NCI-H446 (cell line): ENCODE measurements around the gene IL19.
"Not testable (repeated sequence)": the region's sequence is repeated elsewhere in the genome, so short reads cannot be mapped to it uniquely, and the experiment has no call there.

Experiments
- DNase-seq, 2 experiments: peaks; one replicate each; lab custom pipeline; 2025; lab: John Stamatoyannopoulos, UW

The IL19 gene

DNA sequence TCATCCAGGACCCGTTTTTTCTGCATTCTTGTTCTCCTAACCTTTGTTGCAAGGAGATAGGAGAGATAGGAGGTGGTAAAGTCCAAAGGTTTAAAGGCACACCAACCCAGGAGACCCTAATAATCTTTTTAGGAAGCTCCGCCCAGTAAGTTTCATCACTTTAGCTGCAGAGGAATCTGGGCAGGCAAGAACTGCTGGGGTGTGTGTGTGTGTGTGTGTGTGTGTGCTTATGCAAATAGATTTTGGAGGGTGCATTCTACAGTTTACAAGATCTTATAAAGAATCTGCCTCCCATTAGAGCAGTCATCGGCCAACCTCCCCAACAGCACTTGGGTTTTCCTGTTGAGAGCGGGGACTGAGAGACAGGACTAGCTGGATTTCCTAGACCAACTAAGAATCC, 5.7 kb downstream of the IL19 start:
- DNase-seq: no peak

DNA sequence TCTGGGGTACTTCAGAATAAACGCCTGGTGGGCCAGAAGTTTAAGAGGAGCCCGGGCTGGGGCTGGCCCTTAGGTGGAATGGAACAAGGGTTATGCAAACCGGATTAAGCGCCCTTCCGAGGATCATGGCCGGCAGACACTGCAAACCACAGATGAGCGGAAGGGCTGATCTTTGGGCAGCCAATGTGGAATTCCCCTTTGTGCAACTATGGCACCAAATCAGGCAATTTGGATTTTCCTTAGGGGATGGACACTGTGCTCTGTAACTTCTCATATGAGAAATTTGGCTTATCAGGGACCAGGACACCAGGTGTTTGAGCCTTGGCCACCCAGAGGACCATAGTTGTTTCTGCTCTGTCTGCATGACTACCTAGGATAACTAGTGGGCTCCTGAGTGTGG, 7.5 kb downstream of the IL19 start:
- no peak for DNase-seq

DNA sequence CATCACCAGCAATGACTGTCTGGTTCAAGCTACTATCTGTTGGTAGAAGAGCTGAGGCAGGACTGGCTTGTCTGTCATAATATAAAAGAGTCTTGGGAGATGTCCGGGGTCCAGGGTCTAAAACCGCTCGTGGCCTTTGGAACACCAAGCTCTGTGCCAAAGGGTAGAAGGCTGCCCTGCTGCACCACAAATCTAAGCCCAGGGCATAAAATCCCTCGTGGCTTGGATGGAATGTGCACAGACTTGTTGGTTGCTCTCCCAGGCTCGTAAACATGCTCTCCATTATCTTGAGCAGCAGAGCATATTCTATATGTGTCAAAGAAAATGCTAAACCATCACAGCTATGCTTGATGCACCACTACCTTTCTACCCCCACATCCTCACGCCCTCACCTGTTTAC, 8.3 kb downstream of the IL19 start:
- DNase-seq: not testable (repeated sequence)

DNA sequence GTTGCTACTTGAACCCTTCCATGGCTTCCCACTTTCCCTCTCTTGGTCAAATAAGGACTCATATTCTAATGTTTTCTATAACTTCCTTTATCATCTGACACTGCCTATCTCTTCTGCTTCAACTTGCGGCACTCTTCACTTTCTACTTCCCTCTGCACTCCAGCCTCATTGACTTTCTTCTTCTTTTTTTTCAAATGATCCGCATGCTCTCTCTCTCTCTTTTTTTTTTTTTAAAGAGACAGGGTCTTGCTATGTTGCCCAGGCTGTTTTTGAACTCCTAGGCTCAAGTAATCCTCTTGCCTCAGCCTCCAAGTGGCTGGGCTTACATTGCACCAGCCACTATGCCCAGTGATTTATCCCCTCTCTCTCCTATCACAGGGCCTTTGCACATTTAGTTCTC, 9.1 kb downstream of the IL19 start:
- DNase-seq: no peak

DNA sequence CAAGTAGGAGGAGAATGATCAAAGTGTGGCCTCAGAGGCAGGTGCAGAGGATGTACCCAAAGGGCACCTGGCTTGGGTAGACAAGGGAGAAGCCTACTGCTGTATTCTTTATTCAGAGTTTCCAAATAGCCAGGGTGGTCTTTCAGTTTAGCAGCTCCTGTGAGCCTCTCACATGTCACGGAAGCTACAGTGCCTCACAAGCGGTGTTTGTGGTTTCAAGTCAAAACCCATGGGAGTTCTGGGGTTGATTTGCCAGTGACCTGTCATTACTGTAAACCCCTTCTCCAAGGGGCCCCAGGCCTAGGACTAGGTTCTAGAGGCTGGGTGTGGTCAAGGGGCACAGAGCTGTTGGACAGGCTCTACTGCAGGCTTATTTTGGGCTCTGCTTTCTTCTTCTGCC, 11.9 kb downstream of the IL19 start:
- DNase-seq: no peak

DNA sequence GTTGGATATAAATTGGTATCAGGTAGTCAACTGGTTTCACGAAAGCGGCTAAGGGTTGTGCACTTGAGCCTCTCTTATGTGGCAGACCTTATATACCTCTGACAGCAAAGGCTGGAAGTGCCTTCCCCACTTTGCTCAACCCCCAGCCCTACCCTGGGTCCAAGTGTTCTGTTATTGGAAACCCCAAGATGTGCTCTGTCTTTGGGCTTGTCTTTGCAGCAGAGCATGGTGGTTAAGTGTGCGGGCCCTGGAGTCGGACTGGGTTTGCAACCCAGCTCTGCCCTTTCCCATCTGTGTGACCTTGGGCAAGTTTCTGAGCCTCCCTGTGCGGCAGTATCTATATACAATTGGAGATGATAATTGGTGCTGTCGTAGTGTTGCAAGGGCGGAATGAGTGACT, 12.9 kb downstream of the IL19 start:
- DNase-seq: no peak

DNA sequence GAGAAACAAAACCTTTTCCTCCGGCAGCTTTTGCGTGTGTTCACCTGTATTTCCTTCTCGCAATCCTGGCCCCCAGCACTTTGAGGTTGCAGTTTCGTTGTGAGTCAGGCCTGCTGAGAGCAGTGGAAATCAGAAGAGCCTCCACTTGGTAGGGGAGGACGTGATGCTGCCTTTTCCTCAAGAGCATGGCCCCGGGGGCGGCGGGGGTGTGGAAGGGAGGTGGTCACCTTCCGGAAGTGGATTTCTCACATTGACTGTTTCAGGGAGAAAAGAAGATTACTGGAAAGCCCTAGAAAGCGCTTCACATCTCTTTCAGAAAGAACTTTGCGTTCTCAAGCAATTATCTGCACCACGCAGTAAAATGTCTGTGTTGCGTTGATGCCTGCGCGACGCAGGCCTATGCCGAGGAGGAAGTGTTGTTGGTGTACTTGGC, 13.9 kb downstream of the IL19 start:
- DNase-seq: no peak

DNA sequence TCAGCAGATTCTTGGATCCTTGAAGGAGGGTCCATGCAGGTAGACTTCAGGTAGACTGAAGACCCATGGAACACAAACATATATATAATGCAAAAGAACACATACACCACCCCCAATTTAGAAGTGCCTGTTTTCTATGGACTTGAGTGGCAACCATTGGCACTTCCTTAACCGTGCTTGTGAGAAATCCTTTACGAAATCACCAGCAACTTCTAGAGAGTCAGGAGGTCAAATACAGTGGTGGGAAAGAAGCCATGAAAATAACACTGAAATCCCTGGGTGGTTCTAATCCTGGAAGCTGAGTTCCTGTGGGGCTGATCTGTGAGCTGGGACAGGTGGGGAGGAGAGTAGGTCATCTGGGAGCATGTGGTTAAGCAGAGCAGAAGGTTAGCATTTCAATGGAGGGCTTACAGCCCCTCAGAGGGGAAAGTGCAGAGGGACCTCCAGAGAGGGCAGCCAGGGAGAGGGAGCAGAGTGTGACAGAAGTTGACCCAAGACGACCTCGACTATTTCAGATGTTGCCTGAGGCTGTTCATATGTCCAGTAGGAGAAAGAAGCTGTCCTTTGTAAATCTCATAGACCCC, 14.7 kb downstream of the IL19 start:
- DNase-seq: no peak

DNA sequence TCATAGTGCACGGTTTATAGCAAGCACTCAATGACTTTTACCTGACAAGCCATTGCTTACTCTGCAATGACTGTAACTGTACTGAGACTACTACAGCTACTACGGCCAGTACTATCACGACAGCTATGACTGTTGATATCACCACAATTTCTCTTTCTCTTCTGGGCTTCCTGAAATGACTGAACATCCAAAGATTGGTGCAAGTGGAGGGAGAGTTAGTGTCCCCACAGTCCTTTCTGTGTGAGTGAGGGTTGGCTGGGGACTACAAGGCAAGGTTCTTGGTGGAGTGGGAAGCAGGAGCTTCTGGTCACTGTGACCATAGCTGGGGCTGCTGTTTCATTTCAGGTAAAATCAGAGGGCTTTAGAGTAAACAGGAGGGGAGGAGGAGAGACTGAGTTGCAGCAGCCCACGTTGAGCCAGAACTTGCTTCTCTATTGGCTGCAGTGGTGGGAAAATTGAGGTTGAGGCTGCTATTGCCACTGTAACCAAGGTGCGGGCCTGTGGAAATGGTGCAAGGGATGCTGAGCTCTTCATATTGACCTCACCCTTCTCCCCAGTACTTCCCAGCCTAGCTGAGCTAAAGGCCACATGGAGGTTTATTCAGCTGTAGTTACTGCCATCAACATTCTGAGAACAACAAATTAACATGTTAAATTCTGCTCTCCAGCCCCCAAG, 15.8 kb downstream of the IL19 start:
- no peak for DNase-seq

DNA sequence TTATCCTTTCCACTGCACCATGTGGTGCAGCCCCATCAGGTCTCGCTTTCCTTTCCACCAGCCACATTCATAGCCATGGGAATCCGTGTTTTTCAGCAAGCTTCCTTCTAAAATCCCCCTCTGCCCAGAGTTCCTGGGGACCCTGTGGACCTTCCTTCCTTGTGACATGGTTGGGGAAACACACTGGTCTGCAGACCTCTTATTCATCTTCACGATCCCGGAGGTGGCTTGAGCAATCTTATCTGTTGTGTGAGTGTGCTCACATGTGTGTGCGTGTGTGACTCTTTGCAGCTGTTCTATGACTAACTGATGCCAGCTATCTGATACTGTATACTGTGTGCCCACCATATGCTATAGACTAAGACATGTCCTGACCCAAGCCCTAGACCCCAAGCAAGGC, 17.3 kb downstream of the IL19 start:
- no peak for DNase-seq

DNA sequence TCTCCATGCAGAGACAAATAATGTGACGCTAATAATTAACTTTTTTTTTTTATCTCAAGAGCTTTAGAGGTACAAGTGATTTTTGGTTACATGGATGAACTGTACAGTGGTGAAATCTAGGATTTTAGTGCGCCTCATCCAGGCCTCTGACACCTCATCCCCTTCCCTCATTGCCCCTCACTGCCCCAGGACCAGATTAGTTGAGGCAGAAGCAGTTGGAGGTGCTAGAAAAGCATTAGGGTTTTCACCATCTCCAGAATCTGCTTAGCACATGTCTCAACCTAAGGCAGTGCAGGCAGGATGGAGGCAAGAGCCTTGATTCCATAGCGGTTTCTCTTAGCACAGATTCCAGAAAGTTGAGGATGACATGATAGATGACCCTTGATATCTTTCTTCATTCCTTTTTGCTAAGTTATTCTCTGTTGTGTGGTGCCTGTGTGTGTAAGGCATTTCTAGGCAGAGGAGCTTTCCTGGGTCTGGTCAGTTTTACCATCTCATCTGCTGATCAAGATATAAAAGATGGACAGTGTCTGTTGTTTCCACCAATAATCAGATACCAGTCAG, 18.0 kb downstream of the IL19 start:
- no peak for DNase-seq

DNA sequence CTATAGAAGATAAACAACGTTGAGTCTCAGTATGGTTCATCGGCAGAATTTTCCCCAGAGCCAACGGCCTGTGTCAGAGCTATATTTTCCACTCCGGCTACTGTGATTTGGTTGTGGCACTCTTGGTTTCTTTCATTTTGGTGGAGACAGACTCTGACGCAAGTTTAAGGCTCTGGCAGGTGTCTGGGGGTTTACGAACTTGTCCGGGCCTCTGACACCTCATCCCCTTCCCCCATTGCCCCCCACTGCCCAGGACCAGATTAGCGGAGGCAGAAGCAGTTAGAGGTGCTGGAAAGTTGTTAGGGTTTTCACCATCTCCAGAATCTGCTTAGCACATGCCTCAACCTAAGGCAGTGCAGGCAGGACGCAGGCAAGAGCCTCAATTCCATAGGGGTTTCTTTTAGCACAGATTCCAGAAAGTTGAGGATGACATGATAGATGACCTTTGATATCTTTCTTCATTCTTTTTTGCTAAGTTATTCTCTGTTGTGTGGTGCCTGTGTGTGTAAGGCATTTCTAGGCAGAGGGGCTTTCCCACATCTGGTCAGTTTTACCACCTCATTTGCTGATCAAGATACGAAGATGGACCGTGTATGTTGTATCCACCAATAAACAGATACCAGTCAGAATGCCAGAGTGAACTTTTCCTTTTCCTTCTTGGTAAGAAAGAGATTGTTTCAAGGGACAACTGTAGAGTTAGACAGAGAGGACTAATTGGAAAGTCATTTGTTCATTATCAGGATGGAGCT, 20.1 kb downstream of the IL19 start:
- no peak for DNase-seq

DNA sequence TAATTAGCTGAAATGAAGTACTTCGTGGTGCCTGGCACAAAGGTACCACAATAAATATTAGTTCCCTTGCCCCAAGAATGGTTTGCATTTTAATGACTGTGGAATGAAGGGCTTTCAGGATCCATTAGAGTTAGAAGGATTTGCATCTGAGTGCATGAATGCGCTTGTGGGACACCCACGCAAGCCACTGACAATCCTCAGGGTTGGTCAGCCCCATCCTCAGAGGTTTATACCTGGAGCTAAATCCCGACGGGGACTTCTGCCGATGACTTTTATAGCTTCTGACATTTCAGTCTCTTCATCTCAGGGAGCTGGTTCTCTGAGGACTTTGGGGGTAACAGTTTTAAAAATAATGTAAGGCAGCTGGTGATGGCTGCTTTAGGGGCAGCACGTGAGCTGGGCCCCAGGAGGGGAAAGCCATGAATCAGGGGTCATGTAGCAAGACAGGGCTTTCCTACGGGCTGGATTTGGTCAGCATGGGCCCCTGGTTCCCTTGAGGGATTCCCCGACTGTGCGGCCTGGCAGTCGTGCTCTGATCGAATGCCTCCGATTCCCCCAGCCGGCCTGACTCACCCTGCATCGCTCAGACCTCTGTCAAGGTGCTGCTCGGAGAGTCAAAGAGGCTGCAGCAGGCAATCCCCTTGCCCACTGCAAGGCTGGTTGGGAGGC, 22.5 kb downstream of the IL19 start:
- DNase-seq: no peak

DNA sequence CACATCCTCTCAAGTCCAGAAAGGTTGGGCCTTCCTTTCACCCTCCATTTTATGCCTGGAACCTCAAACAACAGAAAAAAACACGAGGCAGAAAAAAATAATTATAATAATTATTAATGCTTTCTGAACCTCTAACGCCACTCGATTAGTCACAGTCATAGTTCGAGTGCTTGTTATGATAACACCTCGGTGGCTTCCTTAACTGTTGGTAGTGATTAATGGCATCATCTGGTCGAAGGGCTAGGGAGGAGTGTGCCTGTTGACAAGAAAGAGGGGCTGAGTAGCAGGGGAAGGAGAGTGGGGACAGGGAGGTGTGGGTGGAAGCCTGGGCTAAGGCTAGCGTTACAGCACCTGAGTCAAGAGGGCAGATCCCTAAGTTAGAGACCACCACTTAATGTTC, 23.0 kb downstream of the IL19 start:
- DNase-seq: no peak

DNA sequence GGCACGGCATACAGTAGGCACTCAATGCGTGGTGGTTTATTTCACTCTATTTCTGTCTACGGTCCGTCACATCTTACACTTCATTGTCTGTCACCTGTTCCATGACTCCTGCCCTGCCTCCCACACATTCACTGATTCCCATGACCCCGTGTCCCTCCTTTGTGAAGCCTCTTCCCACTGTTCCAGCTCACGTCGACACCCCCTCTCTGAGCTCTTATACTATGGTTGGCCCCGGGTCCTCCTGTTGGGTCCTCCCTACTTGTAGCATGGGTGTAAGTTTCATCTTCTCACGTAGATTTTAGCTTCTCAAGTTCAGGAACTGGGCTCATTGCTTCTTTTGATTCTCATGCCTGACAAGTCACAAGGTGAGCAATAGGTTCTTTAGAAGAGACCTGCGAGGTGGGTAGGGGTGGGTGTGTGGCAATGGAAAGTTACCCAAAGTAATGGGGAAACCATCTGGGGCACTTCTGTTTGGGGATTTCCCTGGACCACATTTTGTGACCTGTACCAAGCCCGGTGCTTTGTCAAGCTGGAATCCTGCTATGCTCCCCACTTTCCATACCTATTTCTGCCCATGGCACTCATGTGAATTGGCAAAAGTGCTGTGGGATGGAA, 23.8 kb downstream of the IL19 start:
- no peak for DNase-seq

DNA sequence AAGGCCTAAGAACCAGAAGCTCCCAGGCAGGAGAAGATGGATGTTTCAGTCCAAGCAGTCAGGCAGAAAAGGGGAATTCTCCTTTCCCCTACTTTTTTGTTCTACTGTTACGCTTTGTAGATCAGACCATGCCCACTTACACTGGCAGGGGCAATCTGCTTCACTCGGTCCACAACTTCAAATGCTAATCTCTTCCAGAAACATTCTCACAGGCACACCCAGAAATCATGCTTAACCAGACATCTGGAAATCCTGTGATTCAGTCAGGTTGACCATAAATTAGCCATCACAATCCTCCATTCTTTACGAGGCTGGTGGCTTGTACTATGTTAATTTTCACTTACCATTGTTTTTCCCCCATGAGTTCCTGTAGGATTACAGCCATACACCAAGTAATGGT, 25.5 kb downstream of the IL19 start:
- no peak for DNase-seq

DNA sequence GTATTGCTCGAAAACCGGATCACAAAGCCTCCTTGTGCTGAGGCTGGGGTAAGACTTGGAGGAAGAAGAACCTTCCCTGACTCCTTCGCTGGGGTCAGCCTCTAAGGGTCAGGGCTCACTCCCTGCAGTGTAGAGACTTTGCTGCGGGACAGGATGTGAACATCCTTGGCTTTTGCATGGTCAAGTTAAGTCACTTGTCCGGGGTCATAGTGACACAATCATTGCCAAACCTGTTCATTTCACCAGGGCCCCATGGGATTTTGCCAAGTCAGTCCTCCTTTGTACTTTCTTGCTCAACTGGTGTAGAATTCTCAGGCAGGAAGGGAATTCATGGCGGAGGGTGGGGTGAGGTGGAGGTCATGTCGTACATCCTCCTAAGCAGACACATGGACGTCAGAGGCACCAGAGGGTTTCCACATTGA, 26.4 kb downstream of the IL19 start:
- DNase-seq: no peak

DNA sequence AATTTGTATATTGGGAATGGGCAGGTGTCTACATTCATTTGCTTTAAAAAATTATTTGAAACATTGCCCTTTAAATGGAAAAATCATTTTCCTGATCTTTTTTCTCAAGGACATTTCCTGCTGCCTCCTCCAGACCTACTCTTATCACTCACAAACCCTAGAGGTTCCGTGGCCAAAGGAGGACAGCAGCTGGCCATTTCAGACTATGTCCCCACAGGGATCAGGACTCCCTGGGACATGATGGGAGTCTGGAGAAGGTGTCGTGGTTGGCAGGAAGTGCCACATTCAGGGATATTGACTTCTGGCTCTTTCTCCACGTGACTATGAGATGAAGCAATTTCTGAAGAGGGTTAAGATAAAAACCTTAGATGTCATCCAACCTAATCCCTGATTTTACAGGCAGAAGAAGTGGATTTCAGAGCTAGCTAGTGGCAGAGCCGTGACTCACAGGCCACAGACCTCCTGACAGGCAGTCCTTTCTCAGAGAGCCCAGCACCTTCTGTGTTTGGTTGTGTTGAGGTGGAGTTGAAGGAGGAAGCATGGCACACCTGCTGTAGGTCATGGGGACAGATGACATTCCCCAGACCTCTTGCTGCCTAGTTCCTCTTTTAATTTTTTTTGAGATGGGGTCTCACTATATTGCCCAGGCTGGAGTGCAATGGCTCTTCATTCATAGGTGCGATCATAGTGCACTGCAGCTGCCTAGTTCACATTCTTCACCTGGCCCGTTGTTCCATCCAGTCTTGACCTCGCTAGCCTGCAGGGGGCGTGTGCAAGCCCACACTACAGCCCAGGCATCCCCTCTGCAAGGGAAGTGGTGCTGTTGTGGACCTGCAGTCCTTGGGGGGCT, 27.2 kb downstream of the IL19 start:
- DNase-seq: no peak

DNA sequence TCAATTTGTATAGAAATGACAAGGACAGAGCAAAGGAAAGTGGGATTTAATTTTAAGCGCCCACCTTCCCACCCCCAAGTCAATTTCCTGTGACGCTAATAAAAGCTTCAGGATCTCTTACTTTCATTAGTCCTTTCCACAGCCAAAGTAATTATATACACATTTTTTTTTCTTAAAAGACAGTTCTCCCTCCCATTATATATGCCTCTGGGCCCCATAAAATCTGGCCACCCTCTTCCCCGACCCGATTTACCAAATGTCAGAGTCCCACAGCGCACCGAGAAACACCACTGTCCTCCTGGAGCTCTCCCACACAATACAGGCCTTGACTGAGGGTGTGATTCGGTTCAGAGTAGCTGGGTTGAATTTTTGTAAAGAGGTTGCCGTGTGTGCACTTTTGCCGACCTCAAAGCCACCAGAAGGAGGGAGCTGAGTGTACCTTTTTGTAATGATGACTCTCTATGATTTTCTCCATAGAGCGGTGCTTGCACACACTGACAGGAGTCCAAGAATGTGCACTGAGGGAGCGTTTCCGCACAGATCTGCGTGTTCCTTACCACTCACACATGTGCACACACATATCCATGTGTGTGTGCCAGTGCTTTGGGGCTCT, 27.9 kb downstream of the IL19 start:
- no peak for DNase-seq

DNA sequence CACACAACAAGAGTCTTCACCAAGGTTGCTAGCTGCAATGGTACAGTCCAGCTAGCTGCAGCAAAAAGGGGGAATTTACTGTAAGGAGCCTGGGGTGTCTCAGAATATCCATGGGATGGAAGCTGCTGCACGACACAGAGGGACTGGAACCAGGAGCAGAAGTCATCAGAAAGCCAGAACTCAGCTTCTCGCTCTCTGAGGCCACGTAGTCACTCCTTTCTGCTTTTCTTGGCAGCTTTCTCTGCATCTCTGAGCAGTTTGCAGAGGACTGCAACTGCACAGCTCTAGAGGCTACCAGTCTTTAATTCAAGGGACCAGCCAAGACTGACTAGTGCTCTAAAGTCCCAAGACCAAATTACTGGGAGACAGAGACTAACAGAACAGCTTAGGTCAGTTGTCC, 28.7 kb downstream of the IL19 start:
- no peak for DNase-seq

DNA sequence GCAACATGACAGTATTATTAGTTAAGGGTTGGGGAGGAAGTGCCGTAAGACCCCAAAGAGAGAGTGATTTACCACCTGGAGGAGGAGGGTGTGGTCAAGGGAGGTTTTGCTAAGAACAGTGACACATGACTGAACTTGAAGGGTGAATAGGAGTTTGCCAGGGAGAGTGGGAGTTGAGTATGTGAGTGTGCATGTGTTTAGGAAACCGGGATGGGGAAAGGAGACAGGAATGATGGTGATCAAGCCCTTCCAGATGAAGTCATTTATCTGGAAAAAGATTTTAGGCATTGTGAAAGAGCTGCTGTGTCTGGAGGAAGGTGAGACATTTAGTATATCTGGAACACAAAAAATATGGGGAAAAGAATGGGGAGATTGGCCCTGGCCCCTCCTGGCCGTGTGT, 29.8 kb downstream of the IL19 start:
- DNase-seq: no peak
